Activated CD4-positive, alpha-beta T cell treated with anti-CD3 and anti-CD28 coated beads, Interleukin-2, Interleukin-4, amounts not matched to agents 100 ng/mL and 50 ng/mL, durations not matched to agents 16 hours and 8 hours (primary cell): ENCODE results near the gene LTA4H.

Experiments used
- DNase-seq: peaks from one replicate; pipeline ENCODE4 v3.0.0-alpha.2; 2020; ENCODE audit warnings: low spot score

The LTA4H gene

GRCh38 chr12:95959107-95959506, 76.3 kb downstream of the LTA4H start:
- no peak for DNase-seq

- no peak for DNase-seq
Measured at GRCh38 chr12:95956557-95957145, 78.7 kb downstream of the LTA4H start.

- no peak for DNase-seq
Measured at GRCh38 chr12:95955549-95956159, 79.7 kb downstream of the LTA4H start.

- DNase-seq, result no peak
Measured at GRCh38 chr12:95953000-95953399, 82.4 kb downstream of the LTA4H start.

- DNase-seq, result no peak
Measured at GRCh38 chr12:95951515-95951914, 83.9 kb downstream of the LTA4H start.
